Measurements from ENCODE around the gene HAPLN1.
"Not testable (repeated sequence)": the region's sequence is repeated elsewhere in the genome, so short reads cannot be mapped to it uniquely, and the experiment has no call there.

- TF ChIP-seq CTCF, POLR2A (IDR thresholded peaks at IDR 0.05): not testable (repeated sequence)
Measured at GRCh38 chr5:83735058-83735457, 14.4 kb upstream of the HAPLN1 start.

Measured in prostate gland (tissue), 2 donors.